Neural crest cell (in vitro differentiated cells): ENCODE results near the gene CAMK1G. TPM values are rescaled to one million over a fixed set of nuclear protein-coding genes. Genes with fewer than 3 reads are reported as not detected.

Source experiments
- DNase-seq: peaks from one replicate; pipeline ENCODE4 v3.0.0; 2021; ENCODE audit warnings: low read depth, mixed read lengths, low spot score
- H3K27ac Mint-ChIP-seq: one replicate; pipeline ENCODE4 v1.8.0; 2021; ENCODE audit warnings: mild to moderate bottlenecking, mixed read lengths; ENCODE audit not compliant: unreplicated experiment
- H3K27me3 Mint-ChIP-seq: 2 replicates; pipeline ENCODE4 v1.8.0; 2021; ENCODE audit warnings: low read depth, mild to moderate bottlenecking, mixed read lengths
- H3K36me3 Mint-ChIP-seq: 2 replicates; pipeline ENCODE4 v1.8.0; 2021; ENCODE audit warnings: low read depth, mild to moderate bottlenecking, mixed read lengths
- H3K4me1 Mint-ChIP-seq: 2 replicates; pipeline ENCODE4 v1.8.0; 2021; ENCODE audit warnings: mixed read lengths
- H3K4me3 Mint-ChIP-seq: one replicate; pipeline ENCODE4 v1.8.0; 2021; ENCODE audit warnings: mild to moderate bottlenecking, mixed read lengths
- H3K9me3 Mint-ChIP-seq: 2 replicates; pipeline ENCODE4 v1.8.0; 2021; ENCODE audit warnings: mixed read lengths
- total RNA-seq: library from RNA; stranded (reverse); gene quantifications from 2 replicates; pipeline ENCODE4 v1.2.1, GENCODE V29; 2021
- TF ChIP-seq, protein P1 (sequence below): fragments of 200-600 bp; sonication (generic); conservative IDR thresholded peaks from 2 replicates; pipeline ENCODE4 v1.5.0; 2021; ENCODE audit warnings: antibody characterized with exemption, mild to moderate bottlenecking

CAMK1G gene
- total RNA-seq, 1 donor from 2014 or later, result 1.8 TPM

DNA sequence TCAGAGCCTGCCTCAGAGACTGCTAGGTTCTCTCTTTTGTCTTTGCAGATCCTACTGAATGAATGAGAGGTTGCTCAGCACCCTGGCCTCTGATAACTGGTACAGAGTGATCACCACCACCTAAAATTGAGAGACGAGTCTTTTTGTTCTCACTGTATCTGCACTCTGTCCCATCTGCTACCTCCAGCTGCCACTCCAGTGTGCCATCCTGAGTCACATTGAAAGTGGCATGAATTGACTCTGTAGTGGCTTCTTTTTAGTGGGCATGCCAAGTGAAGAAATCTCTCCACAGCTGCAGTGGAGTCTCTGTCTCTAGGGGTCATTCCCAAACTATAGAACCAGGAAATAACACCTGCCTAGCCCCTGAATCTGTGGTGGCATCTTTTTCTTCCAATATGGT, 14.7 kb downstream of the CAMK1G start:
- DNase-seq, result no peak
- Mint-ChIP-seq H3K4me3 (no peak overlapping the region), H3K4me1 (no peaks in the 10 kb centered on the region), H3K27me3 (peaks cover 35% of the 10 kb centered on the region), H3K27ac (no peak overlapping the region), H3K36me3 (no peaks in the 10 kb centered on the region), H3K9me3 (no peaks in the 10 kb centered on the region)
- TF ChIP-seq, protein P1, sequence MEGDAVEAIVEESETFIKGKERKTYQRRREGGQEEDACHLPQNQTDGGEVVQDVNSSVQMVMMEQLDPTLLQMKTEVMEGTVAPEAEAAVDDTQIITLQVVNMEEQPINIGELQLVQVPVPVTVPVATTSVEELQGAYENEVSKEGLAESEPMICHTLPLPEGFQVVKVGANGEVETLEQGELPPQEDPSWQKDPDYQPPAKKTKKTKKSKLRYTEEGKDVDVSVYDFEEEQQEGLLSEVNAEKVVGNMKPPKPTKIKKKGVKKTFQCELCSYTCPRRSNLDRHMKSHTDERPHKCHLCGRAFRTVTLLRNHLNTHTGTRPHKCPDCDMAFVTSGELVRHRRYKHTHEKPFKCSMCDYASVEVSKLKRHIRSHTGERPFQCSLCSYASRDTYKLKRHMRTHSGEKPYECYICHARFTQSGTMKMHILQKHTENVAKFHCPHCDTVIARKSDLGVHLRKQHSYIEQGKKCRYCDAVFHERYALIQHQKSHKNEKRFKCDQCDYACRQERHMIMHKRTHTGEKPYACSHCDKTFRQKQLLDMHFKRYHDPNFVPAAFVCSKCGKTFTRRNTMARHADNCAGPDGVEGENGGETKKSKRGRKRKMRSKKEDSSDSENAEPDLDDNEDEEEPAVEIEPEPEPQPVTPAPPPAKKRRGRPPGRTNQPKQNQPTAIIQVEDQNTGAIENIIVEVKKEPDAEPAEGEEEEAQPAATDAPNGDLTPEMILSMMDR, result no peak

DNA sequence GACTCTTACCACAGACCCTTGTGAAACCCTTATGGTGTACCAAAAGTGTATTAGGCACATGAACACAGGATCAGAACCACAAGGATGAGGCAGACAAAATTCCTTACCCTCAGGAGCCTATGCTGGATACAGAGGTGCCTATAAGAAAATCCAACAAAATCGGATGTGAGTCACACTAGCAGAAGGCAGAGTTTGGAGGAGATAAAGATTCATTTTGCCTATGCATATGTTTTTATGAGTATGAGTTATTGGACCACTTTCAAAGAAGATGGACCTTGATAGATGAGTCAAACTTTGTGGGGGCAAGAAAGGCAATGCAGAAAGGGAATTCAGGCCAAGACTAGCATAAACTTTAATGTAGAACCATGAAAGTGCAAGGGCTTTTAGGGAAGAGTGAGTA, 17.0 kb downstream of the CAMK1G start:
- H3K27me3 Mint-ChIP-seq, result peaks cover 25% of the 10 kb centered on the region
- no peak overlapping the region for H3K4me3 Mint-ChIP-seq
- H3K9me3 Mint-ChIP-seq, result no peaks in the 10 kb centered on the region
- no peaks in the 10 kb centered on the region for H3K36me3 Mint-ChIP-seq
- no peaks in the 10 kb centered on the region for H3K4me1 Mint-ChIP-seq
- DNase-seq, result no peak
- no peak overlapping the region for H3K27ac Mint-ChIP-seq
- TF ChIP-seq, protein P1, result no peak

DNA sequence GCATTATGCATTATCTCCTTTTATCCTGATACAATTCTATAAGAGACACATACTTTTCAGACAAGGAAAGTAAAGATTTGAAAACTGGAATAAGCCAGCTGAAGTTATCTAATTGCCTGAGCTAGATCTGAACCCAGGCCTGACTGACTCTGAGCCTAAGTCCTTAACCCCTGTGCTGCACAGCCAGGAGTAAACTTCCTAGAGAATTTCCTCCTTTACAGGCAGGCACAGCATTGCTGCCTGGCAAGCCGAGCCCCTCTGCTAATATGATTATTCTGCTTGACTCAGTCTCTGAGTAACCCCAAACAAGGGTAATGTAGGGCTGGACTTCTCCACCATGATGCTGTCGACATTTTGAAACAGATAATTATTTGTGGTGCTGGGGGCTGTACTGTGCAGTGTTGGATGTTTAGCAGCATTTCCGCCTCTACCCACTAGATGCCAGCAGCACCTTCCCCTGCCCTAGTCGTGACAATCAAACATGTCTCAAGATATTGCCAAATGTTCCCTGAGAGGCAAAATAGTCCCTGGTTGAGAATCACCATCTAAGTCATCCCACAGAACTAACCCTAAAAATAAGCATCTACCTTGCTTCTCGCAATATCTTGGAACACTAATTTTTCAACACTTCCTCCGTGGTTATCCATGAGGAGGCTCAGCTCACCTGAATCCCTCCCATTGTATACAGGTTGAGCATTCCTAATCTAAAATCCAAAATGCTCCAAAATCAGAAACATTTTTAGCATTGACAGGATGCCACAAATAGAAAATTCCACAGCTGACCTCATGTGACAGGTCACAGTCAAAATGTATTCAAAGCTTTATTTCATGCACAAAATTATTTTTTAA, 18.5 kb downstream of the CAMK1G start:
- no peak overlapping the region for H3K27ac Mint-ChIP-seq
- no peaks in the 10 kb centered on the region for H3K36me3 Mint-ChIP-seq
- H3K4me1 Mint-ChIP-seq, result no peaks in the 10 kb centered on the region
- DNase-seq, result peak; percentile 8
- H3K4me3 Mint-ChIP-seq, result no peak overlapping the region
- H3K9me3 Mint-ChIP-seq, result no peaks in the 10 kb centered on the region
- peaks cover 25% of the 10 kb centered on the region for H3K27me3 Mint-ChIP-seq
- TF ChIP-seq, protein P1, result peak; percentile 62

DNA sequence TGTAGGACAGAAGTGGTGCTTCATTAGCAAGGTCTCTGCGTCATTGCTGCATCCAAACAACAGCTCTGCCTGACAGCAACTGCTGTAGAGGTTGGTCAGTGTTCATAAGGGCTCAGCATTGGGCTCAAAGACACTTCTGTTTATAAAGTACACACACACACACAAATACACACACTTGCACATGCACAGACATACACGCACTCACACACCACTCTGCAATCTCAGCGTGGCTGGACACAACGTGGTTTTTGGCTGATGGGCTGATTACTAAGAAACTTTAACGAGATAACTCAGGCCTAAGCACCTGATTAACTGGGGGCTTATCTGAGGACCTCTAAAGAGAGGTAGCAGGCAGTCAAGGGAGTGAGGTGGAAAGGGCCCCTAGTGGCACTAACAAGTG, 20.4 kb downstream of the CAMK1G start:
- no peak for DNase-seq
- no peaks in the 10 kb centered on the region for H3K4me1 Mint-ChIP-seq
- H3K27me3 Mint-ChIP-seq, result peaks cover 20% of the 10 kb centered on the region
- H3K27ac Mint-ChIP-seq, result no peak overlapping the region
- H3K4me3 Mint-ChIP-seq, result no peak overlapping the region
- H3K9me3 Mint-ChIP-seq, result no peaks in the 10 kb centered on the region
- TF ChIP-seq, protein P1, result no peak
- no peaks in the 10 kb centered on the region for H3K36me3 Mint-ChIP-seq

DNA sequence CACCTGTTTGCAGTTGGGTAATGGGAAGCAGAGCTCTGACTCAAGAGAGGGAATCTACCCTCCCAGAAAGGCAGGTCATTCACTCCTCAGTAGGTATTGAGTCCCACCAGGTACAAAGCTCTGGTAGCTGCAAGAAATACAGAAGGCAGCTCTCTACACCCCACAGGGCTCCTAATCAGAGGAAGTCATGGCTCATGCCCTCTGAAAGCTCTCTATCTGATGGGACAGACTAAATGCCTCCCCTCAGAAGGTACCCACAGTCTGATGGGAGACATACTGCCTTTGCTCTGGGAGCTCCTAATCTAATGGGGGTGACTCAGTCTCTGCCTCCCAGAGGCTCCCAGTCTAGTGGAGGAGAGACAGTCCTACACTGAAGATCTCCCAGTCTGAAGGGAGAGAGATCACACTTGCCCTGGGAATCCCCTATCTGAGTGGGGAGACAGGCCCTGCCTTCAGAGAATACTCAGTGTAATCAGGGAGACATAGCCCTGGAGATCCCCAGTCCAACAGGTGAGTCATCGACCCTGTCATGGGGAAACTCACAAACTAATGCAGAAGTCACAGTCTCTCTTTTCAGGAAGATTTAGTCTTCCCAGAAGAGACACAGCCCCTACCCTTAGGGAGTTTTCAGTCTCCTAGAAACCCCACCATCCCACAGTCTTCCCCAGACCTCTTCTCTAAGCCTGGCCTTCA, 23.7 kb downstream of the CAMK1G start:
- Mint-ChIP-seq H3K27ac (no peak overlapping the region), H3K4me1 (no peaks in the 10 kb centered on the region), H3K9me3 (no peaks in the 10 kb centered on the region), H3K4me3 (no peak overlapping the region), H3K27me3 (no peaks in the 10 kb centered on the region), H3K36me3 (no peaks in the 10 kb centered on the region)
- DNase-seq, result no peak
- TF ChIP-seq, protein P1, result no peak
